HCT116 (cell line): ENCODE results near the gene GPX8.
A peak's percentile ranks its signal among the peaks of the same experiment; 100 is the strongest.

ENCODE experiments used
- CBX3 ChIP-seq: IDR thresholded peaks from 2 replicates; pipeline ENCODE4 v1.6.1; 2012; ENCODE audit warnings: low read depth
- CEBPB ChIP-seq: IDR thresholded peaks from 2 replicates; pipeline ENCODE4 v1.6.1; 2012; ENCODE audit warnings: low read depth
- CTCF ChIP-seq, 3 experiments: fragments of 200-600 bp in 1 of 3; sonication (generic) in 1 of 3; IDR thresholded peaks in 2 of 3; conservative IDR thresholded peaks in 1 of 3; 2 replicates each; pipeline ENCODE4 v1.5.1; 2012 to 2017; ENCODE audit warnings: low read depth in 2 of 3, low read length in 2 of 3, antibody characterized with exemption in 1 of 3, borderline replicate concordance in 1 of 3, control low read depth in 1 of 3, mild to moderate bottlenecking in 1 of 3, mixed read lengths in 1 of 3, mixed run types in 1 of 3, moderate library complexity in 1 of 3; ENCODE audit not compliant: insufficient read depth in 1 of 3
- EZH2 ChIP-seq: fragments of 200-600 bp; sonication (generic); IDR thresholded peaks from 2 replicates; pipeline ENCODE4 v1.6.1; 2017; ENCODE audit warnings: antibody characterized with exemption, mixed run types
- MAX ChIP-seq: IDR thresholded peaks from 2 replicates; pipeline ENCODE4 v1.6.1; 2012
- SP1 ChIP-seq: IDR thresholded peaks from 2 replicates; pipeline ENCODE4 v1.6.1; 2012; ENCODE audit warnings: low read depth
- SRF ChIP-seq: IDR thresholded peaks from 2 replicates; pipeline ENCODE4 v1.6.1; 2012; ENCODE audit warnings: low read depth

- no peak for TF ChIP-seq SRF
- TF ChIP-seq CTCF (IDR thresholded peaks at IDR 0.05 in 2 of 3, conservative IDR thresholded peaks at IDR 0.05 in 1 of 3; ENCODE audit: borderline replicate concordance in 1 of 3, insufficient read depth in 1 of 3, low read depth in 2 of 3, low read length in 2 of 3): no peak
- 0 out of 2 replicates have a peak, but pooled peaks have one; percentile 21 for TF ChIP-seq SP1
- no peak for TF ChIP-seq CEBPB
- TF ChIP-seq EZH2: no peak
- peak; percentile 50; the same call in 1 of the 2 replicates for TF ChIP-seq MAX
- TF ChIP-seq CBX3: no peak
These were observed 13.1 kb downstream of the GPX8 start, which contains the start of gene CDC20B for GRCh38 chr5:55172937-55173686.
